SK-N-SH (cell line): Measurements from ENCODE around the gene ARHGAP6. TPM values are rescaled to one million over a fixed set of nuclear protein-coding genes. Genes with fewer than 3 reads are reported as not detected.

Source experiments
- CTCF ChIA-PET: fragments of 300-600, 350-600 bp; formaldehyde crosslinking; extraction: SDS; loops from one replicate; lab custom pipeline; 2021; lab: Yijun Ruan, JAX
- POLR2A ChIA-PET: fragments of 350-600 bp; sonication (Branson Sonifier 250); formaldehyde crosslinking; extraction: SDS; loops from one replicate; lab custom pipeline; 2020; ENCODE audit warnings: antibody characterized with exemption, inconsistent platforms; lab: Yijun Ruan, JAX
- DNase-seq: peaks from one replicate; pipeline ENCODE4 v3.0.0; 2012
- H2AFZ ChIP-seq: fragments of 200-600 bp; sonication (generic); 2 replicates; pipeline ENCODE4 v1.8.1; 2016; ENCODE audit warnings: antibody characterized with exemption, mild to moderate bottlenecking, low read depth
- H3F3A ChIP-seq: fragments of 200-600 bp; sonication (generic); replicated peaks from 2 replicates; pipeline ENCODE3; 2016; ENCODE audit warnings: antibody characterized with exemption, mild to moderate bottlenecking; ENCODE audit not compliant: insufficient read depth
- H3K27ac ChIP-seq, 2 experiments: fragments of 200-500 bp in 1 of 2; fragments of 200-600 bp in 1 of 2; sonication (Bioruptor generic) in 1 of 2; sonication (generic), shearing (Covaris generic) in 1 of 2; 2 replicates each; pipeline versions ENCODE4 v1.5.1 to v1.6.1; 2014 to 2016; ENCODE audit warnings: low read depth in 2 of 2, inconsistent platforms in 1 of 2, low read length in 1 of 2, mild to moderate bottlenecking in 1 of 2, mixed read lengths in 1 of 2
- H3K27me3 ChIP-seq: fragments of 200-600 bp; sonication (generic), shearing (Covaris generic); 2 replicates; pipeline ENCODE4 v1.6.1; 2016; ENCODE audit warnings: mixed run types; ENCODE audit not compliant: insufficient read depth
- H3K36me3 ChIP-seq, 2 experiments: fragments of 200-500 bp in 1 of 2; fragments of 200-600 bp in 1 of 2; sonication (Bioruptor generic) in 1 of 2; sonication (generic) in 1 of 2; replicated peaks in 1 of 2; 2 replicates each; pipeline versions ENCODE3 to v1.5.1; 2014 to 2016; ENCODE audit warnings: low read length in 1 of 2, mild to moderate bottlenecking in 1 of 2; ENCODE audit not compliant: insufficient read depth in 2 of 2, control insufficient read depth in 1 of 2
- H3K4me1 ChIP-seq, 2 experiments: fragments of 200-500 bp in 1 of 2; fragments of 200-600 bp in 1 of 2; sonication (Bioruptor generic) in 1 of 2; sonication (generic), shearing (Covaris generic) in 1 of 2; 2 replicates each; pipeline versions ENCODE4 v1.5.1 to v1.6.1; 2014 to 2016; ENCODE audit warnings: low read depth in 1 of 2, low read length in 1 of 2, mixed run types in 1 of 2; ENCODE audit not compliant: insufficient read depth in 2 of 2, control insufficient read depth in 1 of 2
- H3K4me2 ChIP-seq: fragments of 200-600 bp; sonication (generic), shearing (Covaris generic); 2 replicates; pipeline ENCODE4 v1.6.1; 2017; ENCODE audit warnings: mixed run types
- H3K4me3 ChIP-seq, 2 experiments: fragments of 200-500 bp in 1 of 2; fragments of 200-600 bp in 1 of 2; sonication (Bioruptor generic) in 1 of 2; sonication (generic), shearing (Covaris generic) in 1 of 2; 2 replicates each; pipeline versions ENCODE4 v1.5.1 to v1.8.1; 2014 to 2016; ENCODE audit warnings: low read depth in 2 of 2, inconsistent platforms in 1 of 2, low read length in 1 of 2, mild to moderate bottlenecking in 1 of 2, mixed read lengths in 1 of 2, moderate library complexity in 1 of 2
- H3K79me2 ChIP-seq: fragments of 200-600 bp; sonication (generic); 2 replicates; pipeline ENCODE4 v1.8.1; 2017; ENCODE audit warnings: mild to moderate bottlenecking; ENCODE audit not compliant: insufficient read depth
- H3K9ac ChIP-seq: fragments of 200-600 bp; sonication (generic); 2 replicates; pipeline ENCODE4 v1.6.1; 2017; ENCODE audit warnings: mixed run types
- H3K9me2 ChIP-seq: fragments of 200-600 bp; sonication (generic); 2 replicates; pipeline ENCODE4 v1.6.1; 2017; ENCODE audit warnings: mixed run types
- H3K9me3 ChIP-seq: fragments of 200-600 bp; sonication (generic); 2 replicates; pipeline ENCODE4 v1.6.1; 2017; ENCODE audit warnings: mixed run types, mild to moderate bottlenecking, moderate library complexity
- H4K20me1 ChIP-seq: fragments of 200-600 bp; sonication (generic); 2 replicates; pipeline ENCODE4 v1.6.1; 2017; ENCODE audit warnings: mild to moderate bottlenecking, mixed run types; ENCODE audit not compliant: insufficient read depth
- CHD2 ChIP-seq: fragments of 150-350 bp; IDR thresholded peaks from 2 replicates; pipeline ENCODE4 v1.6.1; 2018; ENCODE audit warnings: low read length; ENCODE audit not compliant: partially characterized antibody
- ELF1 ChIP-seq: IDR thresholded peaks from 2 replicates; pipeline ENCODE4 v1.4.0; 2012
- FOSL2 ChIP-seq: IDR thresholded peaks from 2 replicates; pipeline ENCODE4 v1.4.0; 2012; ENCODE audit warnings: low read depth, mild to moderate bottlenecking, moderate library complexity, borderline replicate concordance
- FOXM1 ChIP-seq: IDR thresholded peaks from 2 replicates; pipeline ENCODE4 v1.4.0; 2012; ENCODE audit warnings: low read depth, mild to moderate bottlenecking
- GABPA ChIP-seq: IDR thresholded peaks from 2 replicates; pipeline ENCODE4 v1.4.0; 2012; ENCODE audit warnings: low read depth, mild to moderate bottlenecking
- MXI1 ChIP-seq: IDR thresholded peaks from 2 replicates; pipeline ENCODE4 v1.6.1; 2012; ENCODE audit warnings: mild to moderate bottlenecking, low read depth, low read length, improper control_type of control experiment
- NRF1 ChIP-seq: IDR thresholded peaks from 2 replicates; pipeline ENCODE4 v1.6.1; 2012; ENCODE audit warnings: low read depth, mild to moderate bottlenecking, low read length
- RAD21 ChIP-seq: IDR thresholded peaks from 2 replicates; pipeline ENCODE4 v1.6.1; 2012; ENCODE audit warnings: mild to moderate bottlenecking, low read length
- SMC3 ChIP-seq: IDR thresholded peaks from 2 replicates; pipeline ENCODE4 v1.6.1; 2012; ENCODE audit warnings: low read depth, low read length, improper control_type of control experiment
- TAF1 ChIP-seq: IDR thresholded peaks from 2 replicates; pipeline ENCODE4 v1.6.1; 2012; ENCODE audit warnings: low read depth, mild to moderate bottlenecking, low read length, moderate library complexity, borderline replicate concordance
- YY1 ChIP-seq: IDR thresholded peaks from 2 replicates; pipeline ENCODE4 v1.4.0; 2012; ENCODE audit warnings: low read depth, mild to moderate bottlenecking
- WGBS: methylation state at CpG from one replicate; pipeline ENCODE4 v1.1.6; 2017; ENCODE audit warnings: low lambda C conversion rate; 5-methylcytosine and 5-hydroxymethylcytosine counted together
- polyA plus RNA-seq, 3 experiments: library from polyadenylated mRNA; depleted of rRNA; stranded (reverse); fragments of >200 nt; gene quantifications; 2 replicates each; pipeline ENCODE4 v1.2.3, GENCODE V29; 2012
- TF ChIP-seq, protein P1 (sequence below): fragments of 200-600 bp; sonication (generic); IDR thresholded peaks from 2 replicates; pipeline ENCODE4 v1.6.1; 2017; ENCODE audit warnings: antibody characterized with exemption, mild to moderate bottlenecking, moderate library complexity
- TF ChIP-seq, protein P2 (sequence below): IDR thresholded peaks from 2 replicates; pipeline ENCODE4 v1.4.0; 2012; ENCODE audit warnings: low read depth, borderline replicate concordance
- TF ChIP-seq, protein P3 (sequence below): fragments of 150-350 bp; IDR thresholded peaks from 2 replicates; pipeline ENCODE4 v1.6.1; 2017; ENCODE audit warnings: antibody characterized with exemption, low read length, low read depth, borderline replicate concordance
- TF ChIP-seq, protein P4 (sequence below): IDR thresholded peaks from 2 replicates; pipeline ENCODE4 v1.4.0; 2012; ENCODE audit warnings: low read depth

The ARHGAP6 gene
- polyA plus RNA-seq, 1 of the 3 experiments (the other 2 are of a cell fraction), result 0.16 TPM

DNA sequence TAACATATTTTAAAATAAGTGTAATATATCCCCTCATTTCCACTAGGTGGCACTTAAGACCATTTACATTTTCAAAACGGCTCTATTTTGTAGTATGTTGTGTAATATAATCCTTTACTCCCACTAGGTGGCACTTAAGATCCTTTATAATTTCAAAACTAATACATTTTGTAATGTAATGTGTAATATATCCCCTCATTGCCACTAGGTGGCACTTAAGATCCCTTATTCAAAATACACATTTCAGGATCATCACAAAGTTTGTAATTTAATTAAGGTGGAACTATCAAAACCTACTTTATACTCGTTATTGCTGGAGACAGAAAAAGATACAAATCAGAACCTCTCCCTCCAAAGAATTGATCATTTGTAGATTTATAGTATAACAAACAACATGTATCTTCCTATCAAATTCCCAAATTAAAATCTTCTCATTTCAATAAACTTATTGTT lies 132.5 kb downstream of the ARHGAP6 start:
- TF ChIP-seq, protein P1, sequence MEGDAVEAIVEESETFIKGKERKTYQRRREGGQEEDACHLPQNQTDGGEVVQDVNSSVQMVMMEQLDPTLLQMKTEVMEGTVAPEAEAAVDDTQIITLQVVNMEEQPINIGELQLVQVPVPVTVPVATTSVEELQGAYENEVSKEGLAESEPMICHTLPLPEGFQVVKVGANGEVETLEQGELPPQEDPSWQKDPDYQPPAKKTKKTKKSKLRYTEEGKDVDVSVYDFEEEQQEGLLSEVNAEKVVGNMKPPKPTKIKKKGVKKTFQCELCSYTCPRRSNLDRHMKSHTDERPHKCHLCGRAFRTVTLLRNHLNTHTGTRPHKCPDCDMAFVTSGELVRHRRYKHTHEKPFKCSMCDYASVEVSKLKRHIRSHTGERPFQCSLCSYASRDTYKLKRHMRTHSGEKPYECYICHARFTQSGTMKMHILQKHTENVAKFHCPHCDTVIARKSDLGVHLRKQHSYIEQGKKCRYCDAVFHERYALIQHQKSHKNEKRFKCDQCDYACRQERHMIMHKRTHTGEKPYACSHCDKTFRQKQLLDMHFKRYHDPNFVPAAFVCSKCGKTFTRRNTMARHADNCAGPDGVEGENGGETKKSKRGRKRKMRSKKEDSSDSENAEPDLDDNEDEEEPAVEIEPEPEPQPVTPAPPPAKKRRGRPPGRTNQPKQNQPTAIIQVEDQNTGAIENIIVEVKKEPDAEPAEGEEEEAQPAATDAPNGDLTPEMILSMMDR, result peak; percentile 99
- TF ChIP-seq SMC3 (peak; percentile 73), CHD2 (no peak), RAD21 (peak; percentile 84)
- Histone ChIP-seq H3K79me2 (no peaks in the 10 kb centered on the region), H3K9me3 (no peaks in the 10 kb centered on the region), H2AFZ (no peak overlapping the region), H3K27ac (no peak overlapping the region), H3K4me1 (no peaks in the 10 kb centered on the region), H3K4me2 (no peak overlapping the region), H4K20me1 (no peaks in the 10 kb centered on the region), H3K4me3 (no peak overlapping the region; a peak in 1 of 4 replicates), H3F3A (no peaks in the 10 kb centered on the region), H3K36me3 (no peaks in the 10 kb centered on the region), H3K9me2 (no peaks in the 10 kb centered on the region), H3K9ac (no peak overlapping the region), H3K27me3 (no peaks in the 10 kb centered on the region)
- DNase-seq, result peak; percentile 60
- 0% methylated on average over 2 of the region's 2 CpGs for WGBS
- ChIA-PET CTCF (interaction anchor here (1.1 kb wide), 1 partner anchor 239 kb away, joined by 7 read pairs; no protein-coding TSS in a partner anchor), POLR2A (no interaction called here)

DNA sequence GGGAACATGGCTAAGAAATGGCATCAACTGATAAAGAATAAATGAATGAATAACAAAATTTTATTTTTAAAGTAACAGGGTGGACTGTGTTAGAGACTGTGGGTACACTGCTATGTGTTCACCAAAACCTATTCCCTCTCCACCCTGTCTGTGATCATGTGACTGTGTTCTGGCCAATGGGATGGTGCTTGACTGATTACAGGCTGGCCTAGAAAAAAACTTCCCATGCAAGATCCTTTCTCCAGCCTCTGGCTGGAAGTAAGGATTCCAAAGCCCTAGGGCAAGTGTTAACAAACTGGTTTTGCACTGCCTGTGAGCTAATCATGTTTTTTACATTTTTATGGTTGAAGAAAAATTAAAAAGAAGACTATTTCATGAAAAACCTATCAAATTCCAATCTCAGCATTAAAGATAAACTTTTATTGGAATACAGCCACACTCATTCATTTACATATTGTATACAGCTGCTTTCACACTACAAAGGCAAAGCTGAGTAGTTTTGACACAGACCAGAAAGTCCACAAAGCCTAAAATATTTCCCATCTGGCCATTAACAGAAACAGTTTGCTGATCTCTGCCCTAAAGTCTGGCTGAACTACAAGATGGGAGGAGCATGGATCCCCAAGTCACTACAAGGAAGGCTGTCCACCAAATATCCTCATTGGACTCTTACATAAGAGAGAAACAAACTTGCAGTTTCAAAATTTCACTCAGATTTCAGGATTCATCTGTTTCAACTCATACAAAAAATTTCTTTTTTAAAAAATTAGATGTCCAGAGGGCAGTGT lies 133.2 kb downstream of the ARHGAP6 start:
- Histone ChIP-seq H3K36me3 (no peaks in the 10 kb centered on the region), H3K4me3 (no peak overlapping the region), H4K20me1 (no peaks in the 10 kb centered on the region), H3K9me2 (no peaks in the 10 kb centered on the region), H3K79me2 (no peaks in the 10 kb centered on the region), H3F3A (no peaks in the 10 kb centered on the region), H3K9ac (no peak overlapping the region), H3K27ac (no peak overlapping the region), H3K9me3 (no peaks in the 10 kb centered on the region), H3K27me3 (no peaks in the 10 kb centered on the region)
- no peak for DNase-seq
- POLR2A ChIA-PET, result interaction anchor here (0.5 kb wide), 1 partner anchor 278 kb away, joined by 3 read pairs; no protein-coding TSS in a partner anchor
- TF ChIP-seq ELF1, result no peak
- TF ChIP-seq, protein P2, sequence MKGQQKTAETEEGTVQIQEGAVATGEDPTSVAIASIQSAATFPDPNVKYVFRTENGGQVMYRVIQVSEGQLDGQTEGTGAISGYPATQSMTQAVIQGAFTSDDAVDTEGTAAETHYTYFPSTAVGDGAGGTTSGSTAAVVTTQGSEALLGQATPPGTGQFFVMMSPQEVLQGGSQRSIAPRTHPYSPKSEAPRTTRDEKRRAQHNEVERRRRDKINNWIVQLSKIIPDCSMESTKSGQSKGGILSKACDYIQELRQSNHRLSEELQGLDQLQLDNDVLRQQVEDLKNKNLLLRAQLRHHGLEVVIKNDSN, result peak; percentile 37; the same call in 1 of the 2 replicates
- TF ChIP-seq, all 33 proteins: peak for 1
- Histone ChIP-seq H3K4me2 (no peak overlapping the region), H3K4me1 (no peaks in the 10 kb centered on the region), H2AFZ (peak overlapping the region; percentile 12; the same call in 1 of the 2 replicates)
- CTCF ChIA-PET, result interaction anchor here (0.6 to 2.3 kb wide), 13 partner anchors 9 to 389 kb away, joined by 3 to 10 read pairs (median 5); no protein-coding TSS in a partner anchor

DNA sequence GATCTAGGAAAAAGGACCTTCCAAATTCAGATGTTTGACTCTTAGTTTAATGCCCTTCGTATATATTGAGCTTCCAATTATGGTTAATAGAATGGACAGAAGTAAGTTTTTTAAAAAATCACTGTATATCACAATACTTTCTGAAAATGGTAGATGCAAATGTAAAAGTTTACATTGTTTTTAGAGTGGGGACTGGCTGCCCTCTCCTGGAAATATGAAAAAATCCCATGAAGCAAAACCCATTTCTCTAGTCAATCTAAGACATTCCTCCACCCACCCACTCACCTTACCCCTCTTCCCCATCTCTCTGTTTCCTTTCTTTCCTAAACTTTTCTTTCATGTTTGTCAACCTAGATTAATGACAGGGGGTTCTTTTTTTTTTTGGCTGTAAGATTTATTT lies 134.5 kb downstream of the ARHGAP6 start:
- DNase-seq, result no peak
- Histone ChIP-seq H3K9ac (no peak overlapping the region), H3F3A (no peaks in the 10 kb centered on the region), H3K4me3 (no peak overlapping the region), H3K9me2 (no peaks in the 10 kb centered on the region), H3K36me3 (no peaks in the 10 kb centered on the region), H3K4me1 (no peaks in the 10 kb centered on the region), H2AFZ (no peak overlapping the region), H3K27ac (no peak overlapping the region), H3K4me2 (no peak overlapping the region), H3K79me2 (no peaks in the 10 kb centered on the region), H4K20me1 (no peaks in the 10 kb centered on the region), H3K27me3 (no peaks in the 10 kb centered on the region), H3K9me3 (no peaks in the 10 kb centered on the region)
- WGBS, result 7% methylated on average over 1 of the region's 1 CpG
- ChIA-PET POLR2A (no interaction called here), CTCF (interaction anchor here (0.7 to 2.3 kb wide), 12 partner anchors 11 to 1341 kb away, joined by 3 to 10 read pairs (median 4); partner anchors contain the start of gene MSL3)
- TF ChIP-seq FOSL2, result no peak
- TF ChIP-seq, protein P3, sequence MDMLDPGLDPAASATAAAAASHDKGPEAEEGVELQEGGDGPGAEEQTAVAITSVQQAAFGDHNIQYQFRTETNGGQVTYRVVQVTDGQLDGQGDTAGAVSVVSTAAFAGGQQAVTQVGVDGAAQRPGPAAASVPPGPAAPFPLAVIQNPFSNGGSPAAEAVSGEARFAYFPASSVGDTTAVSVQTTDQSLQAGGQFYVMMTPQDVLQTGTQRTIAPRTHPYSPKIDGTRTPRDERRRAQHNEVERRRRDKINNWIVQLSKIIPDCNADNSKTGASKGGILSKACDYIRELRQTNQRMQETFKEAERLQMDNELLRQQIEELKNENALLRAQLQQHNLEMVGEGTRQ, result no peak
- no peak for TF ChIP-seq TAF1
- no peak for TF ChIP-seq GABPA
- TF ChIP-seq, protein P4, sequence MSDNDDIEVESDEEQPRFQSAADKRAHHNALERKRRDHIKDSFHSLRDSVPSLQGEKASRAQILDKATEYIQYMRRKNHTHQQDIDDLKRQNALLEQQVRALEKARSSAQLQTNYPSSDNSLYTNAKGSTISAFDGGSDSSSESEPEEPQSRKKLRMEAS, result no peak
- TF ChIP-seq, protein P2, result no peak
- no peak for TF ChIP-seq FOXM1
- TF ChIP-seq MXI1, result no peak
- peak; percentile 54 for TF ChIP-seq SMC3
- TF ChIP-seq NRF1, result no peak
- TF ChIP-seq YY1, result no peak
